GM18868 (cell line): ENCODE results near the gene ZNF177.
A peak's percentile ranks its signal among the peaks of the same experiment; 100 is the strongest.
"Not testable (repeated sequence)": the region's sequence is repeated elsewhere in the genome, so short reads cannot be mapped to it uniquely, and the experiment has no call there.

Experiments
- ATAC-seq: cut with Tn5 transposase; IDR thresholded peaks from one replicate; pipeline ENCODE4 v1.9.1; 2021; ENCODE audit warnings: mild to moderate bottlenecking, moderate library complexity; ENCODE audit not compliant: unreplicated experiment

Gene ZNF177

DNA sequence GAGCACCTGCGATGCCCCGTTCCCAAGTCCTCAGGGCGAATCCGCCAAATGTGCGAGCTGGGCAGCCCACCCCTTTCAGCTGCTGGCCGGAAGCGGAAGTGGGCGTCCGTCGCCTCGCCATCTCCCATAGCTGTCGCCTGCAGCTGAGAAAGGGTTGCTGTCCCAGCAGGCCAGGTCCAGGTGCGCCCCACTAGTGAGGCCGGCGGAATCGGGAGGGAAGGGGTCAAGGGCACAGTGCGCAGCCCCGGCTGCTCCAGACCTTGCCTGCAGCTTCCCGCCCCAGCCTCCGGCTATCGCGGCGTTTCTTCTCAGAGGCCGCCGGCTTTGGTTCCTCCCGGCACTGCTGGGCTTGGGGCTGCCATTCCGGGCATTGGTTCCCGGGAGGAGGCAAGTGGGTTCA lies at the start of gene ZNF177:
Gene ZNF177, plus strand, starts transcription at position 109 of the 400 bp plus-strand sequence. CDS start 15,299 bp downstream, outside the sequence.
- ATAC-seq, result no peak

GRCh38 chr19:9313756-9314155 lies 49.1 kb upstream of the ZNF177 start:
- no peak for ATAC-seq

GRCh38 chr19:9321338-9321737 lies 41.5 kb upstream of the ZNF177 start:
- no peak for ATAC-seq

DNA sequence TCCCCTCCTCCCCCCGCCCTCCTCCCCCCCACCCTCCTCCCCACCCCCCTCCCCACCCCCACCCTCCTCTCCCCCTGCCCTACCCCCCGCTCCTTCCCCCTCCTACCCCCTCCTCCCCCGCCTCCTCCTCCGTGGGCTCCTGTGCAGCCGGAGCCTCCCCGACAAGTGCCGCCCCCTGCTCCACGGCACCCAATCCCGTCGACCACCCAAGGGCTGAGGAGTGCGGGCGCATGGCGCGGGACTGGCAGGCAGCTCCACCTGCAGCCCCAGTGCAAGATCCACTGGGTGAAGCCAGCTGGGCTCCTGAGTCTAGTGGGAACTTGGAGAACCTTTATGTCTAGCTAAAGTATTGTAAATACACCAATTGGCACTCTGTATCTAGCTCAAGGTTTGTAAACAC lies 41.1 kb upstream of the ZNF177 start:
- ATAC-seq, result not testable (repeated sequence)

- ATAC-seq, result not testable (repeated sequence)
Measured at GRCh38 chr19:9322201-9322600, 40.6 kb upstream of the ZNF177 start.

DNA sequence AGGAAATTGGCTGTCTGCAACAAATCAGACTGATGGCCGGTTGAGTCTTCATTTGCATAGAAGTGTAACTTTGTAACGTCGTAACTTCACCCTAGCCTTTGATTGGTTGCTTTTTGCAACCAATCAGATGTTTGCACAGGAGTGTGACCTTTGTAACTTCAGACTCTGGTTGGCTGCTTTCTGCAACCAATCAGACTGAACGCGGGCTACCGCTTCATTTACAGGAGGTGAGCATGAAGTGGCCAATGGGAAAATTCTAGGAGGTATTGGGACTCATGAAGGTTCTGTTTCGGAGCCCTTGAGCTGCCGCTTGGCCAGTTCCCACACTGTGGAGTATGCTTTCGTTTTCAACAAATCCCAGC lies 39.3 kb upstream of the ZNF177 start:
- peak; percentile 33 for ATAC-seq

GRCh38 chr19:9323919-9324583 lies 38.8 kb upstream of the ZNF177 start, which contains the start of gene ZNF559:
ZNF559 (plus strand) TSS chr19:9324179; CDS start chr19:9338550, 14,371 bp downstream.
- peak; percentile 97 for ATAC-seq

DNA sequence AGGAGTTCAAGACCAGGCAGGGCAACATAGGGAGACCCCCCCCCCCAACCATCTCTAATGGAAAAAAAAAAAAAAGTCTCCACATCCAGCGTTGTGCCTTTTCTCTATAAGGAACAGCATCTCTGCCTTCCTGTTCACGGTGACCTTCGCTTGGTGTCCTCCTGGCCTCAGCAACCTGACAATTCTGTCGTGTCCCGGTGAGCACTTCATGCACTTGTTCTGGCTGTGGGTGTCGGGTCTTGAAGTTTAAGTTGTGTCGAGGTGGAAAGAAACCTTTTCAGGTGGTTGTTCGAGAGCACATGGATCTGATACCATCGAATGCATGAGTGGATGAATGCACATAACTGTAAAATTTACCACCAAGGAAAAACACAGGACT lies 38.2 kb upstream of the ZNF177 start:
- ATAC-seq, result no peak

GRCh38 chr19:9329999-9330398 lies 32.8 kb upstream of the ZNF177 start:
- ATAC-seq, result no peak

GRCh38 chr19:9342610-9343304 lies 20.1 kb upstream of the ZNF177 start:
- no peak for ATAC-seq

- ATAC-seq, result no peak
Measured at GRCh38 chr19:9345005-9345404, 17.8 kb upstream of the ZNF177 start.

DNA sequence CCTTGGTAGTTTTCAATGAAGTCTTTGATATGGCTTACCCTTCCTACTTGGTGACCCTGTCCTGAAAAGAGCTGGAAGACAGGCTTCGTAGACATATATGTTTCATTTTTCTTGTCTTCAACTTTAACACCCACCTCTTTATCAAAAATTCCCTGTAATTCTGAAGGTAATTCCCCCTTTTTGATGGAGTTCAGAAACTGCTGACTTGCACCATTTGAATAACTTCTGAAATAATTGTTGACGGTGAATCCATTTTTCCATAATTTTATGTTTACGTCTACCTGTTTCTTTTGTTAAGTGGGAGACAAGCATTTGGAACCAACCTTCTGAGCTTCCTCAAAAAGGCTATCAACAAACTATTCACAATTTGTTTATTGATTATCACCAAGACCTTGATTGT lies 14.6 kb upstream of the ZNF177 start:
- no peak for ATAC-seq

DNA sequence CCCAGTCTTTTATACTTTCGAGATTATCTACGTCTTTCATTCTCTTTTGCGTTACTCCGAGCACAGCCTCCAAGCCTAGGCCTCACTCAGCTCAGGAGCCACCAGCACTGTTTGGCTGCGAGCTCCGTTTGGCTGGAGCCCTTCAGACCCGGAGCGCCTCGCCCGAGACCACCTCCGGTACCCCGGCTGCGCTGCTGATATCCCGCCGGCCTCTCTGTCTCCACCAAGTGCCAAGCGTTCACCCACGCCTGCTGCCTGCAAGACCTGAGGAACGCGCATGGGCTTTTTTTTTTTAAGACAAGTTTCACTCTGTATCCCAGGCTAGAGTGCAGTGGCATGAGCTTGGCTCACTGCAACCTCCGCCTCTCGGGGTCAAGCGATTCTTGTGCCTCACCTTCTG lies 14.1 kb upstream of the ZNF177 start:
- no peak for ATAC-seq

GRCh38 chr19:9352505-9352904 lies 10.3 kb upstream of the ZNF177 start:
- no peak for ATAC-seq

DNA sequence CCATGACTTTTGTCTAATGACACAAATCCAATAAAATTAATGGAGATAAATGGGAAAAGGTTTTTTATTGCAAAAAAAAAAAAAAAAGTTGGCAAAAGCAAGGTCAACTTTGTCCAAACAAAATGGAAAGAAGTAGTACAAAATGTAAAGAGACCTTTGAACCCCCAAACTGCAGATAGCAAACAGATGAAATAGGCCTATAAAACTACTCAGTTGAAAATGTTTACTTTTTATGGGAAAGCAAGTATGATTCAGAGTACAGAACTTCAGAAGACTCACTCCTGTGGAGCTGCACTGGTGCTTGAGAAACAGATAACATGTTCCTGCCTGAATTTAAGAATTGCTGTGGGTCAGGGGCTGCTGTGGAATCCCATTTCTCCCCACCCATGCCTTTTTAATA lies 9.8 kb upstream of the ZNF177 start:
- ATAC-seq, result no peak

DNA sequence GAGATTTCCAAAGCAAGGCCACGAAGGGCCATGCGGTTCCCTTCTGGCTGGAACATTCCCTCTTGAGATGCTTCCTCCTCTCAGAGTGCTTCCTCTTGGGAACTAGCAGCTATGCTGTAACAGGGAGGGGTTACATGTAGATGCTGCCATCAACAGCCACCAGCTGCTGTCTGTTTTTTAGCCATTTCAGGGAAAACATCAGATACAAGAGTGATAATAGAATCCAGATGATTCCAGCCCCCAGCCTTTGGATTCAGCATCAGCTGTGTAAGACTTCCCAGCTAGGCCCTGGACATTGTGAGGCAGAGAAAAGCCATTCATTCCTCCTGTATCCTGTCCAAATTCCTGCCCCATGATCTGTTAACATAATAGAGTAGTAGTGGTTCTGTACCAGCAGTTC lies 8.2 kb upstream of the ZNF177 start:
- ATAC-seq, result no peak

DNA sequence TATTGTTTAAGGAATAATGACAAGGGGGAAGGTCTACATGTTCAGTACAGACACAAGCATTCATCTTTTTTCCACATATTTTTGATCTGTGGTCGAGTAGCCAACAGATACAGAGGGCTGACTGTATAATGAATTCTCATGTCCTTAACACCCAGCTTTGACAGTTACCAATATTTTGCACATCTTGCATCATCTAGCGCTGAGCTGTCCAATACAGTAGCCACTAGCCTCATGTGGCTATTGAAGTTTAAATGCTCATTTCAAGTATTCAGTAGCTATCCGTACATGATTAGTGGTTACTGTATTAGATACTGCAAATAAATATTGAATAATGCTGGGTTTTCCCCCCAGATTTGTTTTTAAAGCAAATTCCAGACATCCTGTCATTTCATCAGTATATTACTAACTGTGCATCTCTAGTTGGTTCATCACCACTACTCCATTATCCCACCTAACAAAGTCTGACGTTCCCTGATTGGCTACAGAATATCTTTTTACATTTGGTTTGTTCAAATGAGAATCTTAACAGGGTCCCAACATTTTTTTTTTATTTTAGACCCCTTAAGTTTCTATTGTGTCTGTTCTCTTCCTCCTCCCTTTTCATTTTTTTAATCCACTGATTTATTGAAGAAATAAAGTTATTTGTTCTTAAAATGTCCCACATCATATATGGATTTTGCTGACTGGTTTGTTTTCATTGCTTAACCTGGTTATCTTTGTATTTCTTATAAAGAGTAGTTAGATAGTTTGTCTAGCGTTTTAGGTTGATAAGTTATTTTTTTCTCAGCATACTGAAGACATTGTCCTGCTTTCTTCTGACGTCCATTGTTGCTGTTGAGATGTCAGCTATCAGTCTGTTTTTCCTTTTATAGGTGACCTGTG lies 8.2 kb downstream of the ZNF177 start:
- ATAC-seq, result no peak

DNA sequence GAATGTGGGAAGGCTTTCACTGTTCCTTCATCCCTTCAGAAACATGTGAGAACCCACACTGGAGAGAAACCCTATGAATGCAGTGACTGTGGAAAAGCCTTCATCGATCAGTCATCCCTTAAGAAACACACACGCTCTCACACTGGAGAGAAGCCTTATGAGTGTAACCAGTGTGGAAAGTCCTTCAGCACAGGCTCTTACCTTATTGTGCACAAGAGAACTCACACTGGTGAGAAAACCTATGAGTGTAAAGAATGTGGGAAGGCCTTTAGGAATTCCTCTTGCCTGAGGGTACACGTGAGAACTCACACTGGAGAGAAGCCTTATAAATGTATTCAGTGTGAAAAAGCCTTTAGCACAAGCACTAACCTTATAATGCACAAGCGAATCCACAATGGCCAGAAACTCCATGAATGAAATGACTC lies 18.6 kb downstream of the ZNF177 start:
- ATAC-seq, result no peak

GRCh38 chr19:9406798-9407352 lies 44.1 kb downstream of the ZNF177 start:
- ATAC-seq, result no peak

- ATAC-seq, result no peak
Measured at GRCh38 chr19:9407827-9408226, 45.0 kb downstream of the ZNF177 start.

DNA sequence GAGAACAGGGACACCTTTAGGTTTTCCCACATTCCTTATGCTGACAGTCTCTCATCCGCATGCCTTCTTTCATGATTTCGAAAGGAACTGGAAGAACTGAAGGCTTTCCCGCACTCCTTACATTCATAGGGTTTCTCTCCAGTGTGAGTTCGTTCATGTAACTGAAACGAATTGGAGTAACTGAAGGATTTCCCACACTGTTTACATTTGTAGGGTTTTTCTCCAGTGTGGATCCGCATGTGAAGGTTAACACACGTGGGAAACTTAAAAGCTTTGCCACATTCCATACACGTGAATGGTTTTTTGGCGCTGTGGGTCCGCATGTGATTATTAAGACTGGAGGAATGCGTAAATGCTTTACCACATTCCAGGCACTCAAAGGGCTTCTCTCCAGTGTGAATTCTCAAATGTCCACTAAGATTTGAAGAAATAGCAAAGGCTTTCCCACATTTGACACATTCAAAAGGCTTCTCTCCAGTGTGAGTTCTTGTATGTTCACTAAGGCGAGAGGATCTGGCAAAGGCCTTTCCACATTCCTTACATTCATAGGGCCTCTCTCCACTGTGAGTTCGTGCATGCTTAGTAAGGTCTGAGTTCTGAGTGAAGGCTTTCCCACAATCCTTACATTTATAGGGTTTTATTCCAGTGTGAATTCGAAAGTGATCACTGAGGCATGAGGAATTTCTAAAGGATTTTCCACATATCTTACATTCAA lies 50.6 kb downstream of the ZNF177 start:
- no peak for ATAC-seq
